Measurements from ENCODE around the gene MALT1. TPM values are rescaled to one million over a fixed set of nuclear protein-coding genes. Genes with fewer than 3 reads are reported as not detected.

MALT1 gene
- total RNA-seq, 1 experiment from 2014 or later, result 22.0 TPM

- in situ Hi-C loops (cut with HindIII; ENCODE audit: low pct_unique_long_range_greater_than_20kb, low sequenced_read_pairs), result no loop called here
These were observed 2.9 kb downstream of the MALT1 start for GRCh38 chr18:58674159-58674558.

GRCh38 chr18:58674863-58675472 lies 3.7 kb downstream of the MALT1 start:
- in situ Hi-C loops (cut with HindIII; ENCODE audit: low pct_unique_long_range_greater_than_20kb, low sequenced_read_pairs), result no loop called here
- DNase-seq (ENCODE audit: low read depth), result no peak

More at GRCh38 chr18:58674159-58674558, 2.9 kb downstream of the MALT1 start:
- DNase-seq (ENCODE audit: low read depth), result no peak

GRCh38 chr18:58676270-58676669 lies 5.0 kb downstream of the MALT1 start:
- DNase-seq (ENCODE audit: low read depth), result no peak
- in situ Hi-C loops (cut with HindIII; ENCODE audit: low pct_unique_long_range_greater_than_20kb, low sequenced_read_pairs), result no loop called here

GRCh38 chr18:58682429-58683069 lies 11.3 kb downstream of the MALT1 start:
- in situ Hi-C loops (cut with HindIII; ENCODE audit: low pct_unique_long_range_greater_than_20kb, low sequenced_read_pairs), result no loop called here
- DNase-seq (ENCODE audit: low read depth), result peak; percentile 56

GRCh38 chr18:58687871-58688308 lies 16.6 kb downstream of the MALT1 start:
- DNase-seq (ENCODE audit: low read depth), result no peak
- in situ Hi-C loops (cut with HindIII; ENCODE audit: low pct_unique_long_range_greater_than_20kb, low sequenced_read_pairs), result no loop called here

- no peak for DNase-seq (ENCODE audit: low read depth)
- in situ Hi-C loops (cut with HindIII; ENCODE audit: low pct_unique_long_range_greater_than_20kb, low sequenced_read_pairs), result no loop called here
These were observed 19.0 kb downstream of the MALT1 start for GRCh38 chr18:58690259-58690658.

- peak; percentile 59 for DNase-seq (ENCODE audit: low read depth)
- in situ Hi-C loops (cut with HindIII; ENCODE audit: low pct_unique_long_range_greater_than_20kb, low sequenced_read_pairs), result no loop called here
These were observed 20.0 kb downstream of the MALT1 start for GRCh38 chr18:58691256-58691655.

- no peak for DNase-seq (ENCODE audit: low read depth)
- in situ Hi-C loops (cut with HindIII; ENCODE audit: low pct_unique_long_range_greater_than_20kb, low sequenced_read_pairs), result no loop called here
These were observed 21.3 kb downstream of the MALT1 start for GRCh38 chr18:58692422-58693185.

- no peak for DNase-seq (ENCODE audit: low read depth)
- in situ Hi-C loops (cut with HindIII; ENCODE audit: low pct_unique_long_range_greater_than_20kb, low sequenced_read_pairs), result no loop called here
These were observed 23.0 kb downstream of the MALT1 start for GRCh38 chr18:58694221-58694620.

- in situ Hi-C loops (cut with HindIII; ENCODE audit: low pct_unique_long_range_greater_than_20kb, low sequenced_read_pairs), result no loop called here
- no peak for DNase-seq (ENCODE audit: low read depth)
These were observed 23.6 kb downstream of the MALT1 start for GRCh38 chr18:58694720-58695468.

- in situ Hi-C loops (cut with HindIII; ENCODE audit: low pct_unique_long_range_greater_than_20kb, low sequenced_read_pairs), result no loop called here
- no peak for DNase-seq (ENCODE audit: low read depth)
These were observed 24.5 kb downstream of the MALT1 start for GRCh38 chr18:58695772-58696171.

- DNase-seq (ENCODE audit: low read depth), result no peak
- in situ Hi-C loops (cut with HindIII; ENCODE audit: low pct_unique_long_range_greater_than_20kb, low sequenced_read_pairs), result no loop called here
These were observed 25.9 kb downstream of the MALT1 start for GRCh38 chr18:58697146-58697545.

- in situ Hi-C loops (cut with HindIII; ENCODE audit: low pct_unique_long_range_greater_than_20kb, low sequenced_read_pairs), result no loop called here
- no peak for DNase-seq (ENCODE audit: low read depth)
These were observed 27.5 kb downstream of the MALT1 start for GRCh38 chr18:58698701-58699193.

GRCh38 chr18:58699551-58699950 lies 28.3 kb downstream of the MALT1 start:
- in situ Hi-C loops (cut with HindIII; ENCODE audit: low pct_unique_long_range_greater_than_20kb, low sequenced_read_pairs), result no loop called here
- DNase-seq (ENCODE audit: low read depth), result no peak

GRCh38 chr18:58700209-58700608 lies 28.9 kb downstream of the MALT1 start:
- in situ Hi-C loops (cut with HindIII; ENCODE audit: low pct_unique_long_range_greater_than_20kb, low sequenced_read_pairs), result no loop called here

GRCh38 chr18:58712930-58713329 lies 41.7 kb downstream of the MALT1 start:
- DNase-seq (ENCODE audit: low read depth), result no peak
- in situ Hi-C loops (cut with HindIII; ENCODE audit: low pct_unique_long_range_greater_than_20kb, low sequenced_read_pairs), result no loop called here

More at GRCh38 chr18:58700209-58700608, 28.9 kb downstream of the MALT1 start:
- no peak for DNase-seq (ENCODE audit: low read depth)

GRCh38 chr18:58714259-58714658 lies 43.0 kb downstream of the MALT1 start:
- no peak for DNase-seq (ENCODE audit: low read depth)
- in situ Hi-C loops (cut with HindIII; ENCODE audit: low pct_unique_long_range_greater_than_20kb, low sequenced_read_pairs), result no loop called here

- in situ Hi-C loops (cut with HindIII; ENCODE audit: low pct_unique_long_range_greater_than_20kb, low sequenced_read_pairs), result no loop called here
- no peak for DNase-seq (ENCODE audit: low read depth)
These were observed 43.6 kb downstream of the MALT1 start for GRCh38 chr18:58714821-58715220.
